A673 (cell line): ENCODE results near the gene CHD3. TPM values are rescaled to one million over a fixed set of nuclear protein-coding genes. Genes with fewer than 3 reads are reported as not detected.

Experiments
- BruUV-seq: library from RNA; stranded (reverse); fragments of 400-500 nt; replicated peaks from 2 replicates; lab custom pipeline; 2021; lab: Mats Ljungman, UMichigan
- CTCF ChIA-PET: fragments of 300-600 bp; sonication (Branson Sonifier 250); formaldehyde crosslinking; loops from one replicate; lab custom pipeline; 2022; ENCODE audit warnings: antibody characterized with exemption; lab: Charles Lee
- POLR2A ChIA-PET: fragments of 300-600 bp; sonication (Branson Sonifier 250); formaldehyde crosslinking; loops from one replicate; lab custom pipeline; 2022; ENCODE audit warnings: antibody characterized with exemption; ENCODE audit not compliant: low non-redundant PET; lab: Charles Lee
- DNase-seq: peaks from one replicate; pipeline ENCODE4 v3.0.0-alpha.2; 2015; ENCODE audit warnings: low spot score
- H3K27ac ChIP-seq: fragments of 200-600 bp; sonication (generic); 2 replicates; pipeline ENCODE4 v1.5.1; 2016; ENCODE audit warnings: mixed run types, low read depth, mild to moderate bottlenecking, mixed read lengths, antibody characterized with exemption, low read length; ENCODE audit not compliant: poor library complexity, severe bottlenecking
- H3K27me3 ChIP-seq: fragments of 200-600 bp; sonication (generic); replicated peaks from 2 replicates; pipeline ENCODE4 v1.6.1; 2017; ENCODE audit warnings: mixed run types, low read depth, mild to moderate bottlenecking, mixed read lengths, antibody characterized with exemption, low read length; ENCODE audit not compliant: insufficient read depth, poor library complexity
- H3K36me3 ChIP-seq: fragments of 200-600 bp; sonication (generic); 2 replicates; pipeline ENCODE4 v1.6.1; 2016; ENCODE audit warnings: mixed run types, mild to moderate bottlenecking, mixed read lengths, antibody characterized with exemption, low read length; ENCODE audit not compliant: insufficient read depth, poor library complexity, severe bottlenecking
- H3K4me1 ChIP-seq: fragments of 200-600 bp; sonication (generic); 2 replicates; pipeline ENCODE4 v1.6.1; 2017; ENCODE audit warnings: mixed run types, mild to moderate bottlenecking, mixed read lengths, antibody characterized with exemption, low read length; ENCODE audit not compliant: insufficient read depth, poor library complexity, severe bottlenecking
- H3K4me3 ChIP-seq: fragments of 200-600 bp; sonication (generic); 2 replicates; pipeline ENCODE4 v1.5.1; 2016; ENCODE audit warnings: low read depth, mixed run types, mild to moderate bottlenecking, mixed read lengths, low read length; ENCODE audit not compliant: poor library complexity, severe bottlenecking
- H3K9me3 ChIP-seq: fragments of 200-600 bp; sonication (generic); 2 replicates; pipeline ENCODE4 v1.6.1; 2016; ENCODE audit warnings: mixed run types, low read depth, mild to moderate bottlenecking, mixed read lengths, antibody characterized with exemption, low read length; ENCODE audit not compliant: poor library complexity, severe bottlenecking
- CTCF ChIP-seq: fragments of 300-800, 200-600 bp; sonication (generic); conservative IDR thresholded peaks from 2 replicates; pipeline ENCODE4 v1.5.1; 2017; ENCODE audit warnings: low read depth, mild to moderate bottlenecking, antibody characterized with exemption, low read length, moderate library complexity, mixed read lengths
- EZH2 ChIP-seq: fragments of 200-600 bp; sonication (generic); IDR thresholded peaks from 2 replicates; pipeline ENCODE4 v1.6.1; 2017; ENCODE audit warnings: borderline replicate concordance, low read depth, mild to moderate bottlenecking, mixed read lengths, antibody characterized with exemption, low read length; ENCODE audit not compliant: poor library complexity, severe bottlenecking
- intact Hi-C: fragments of 100-400 bp; cut with micrococcal nuclease; formaldehyde crosslinking; loops from one replicate; pipeline ENCODE4 v1.10.0; 2022; ENCODE audit not compliant: unreplicated experiment
- total RNA-seq: library from RNA; stranded (reverse); gene quantifications from 2 replicates; pipeline ENCODE4 v1.2.3, GENCODE V29; 2021

CHD3 gene
- total RNA-seq, 1 experiment from 2014 or later, result 249 TPM

GRCh38 chr17:7856811-7857712 lies 31.5 kb upstream of the CHD3 start, which contains the start of gene NAA38:
TSS of gene NAA38 (minus strand) at chr17:7857559. CDS start at chr17:7857463, 96 bp downstream.
- peaks cover 18% of the 10 kb centered on the region for H3K4me1 ChIP-seq
- TF ChIP-seq EZH2, result no peak
- TF ChIP-seq CTCF, result peak; percentile 53
- ChIA-PET CTCF (interaction anchor here (0.5 to 2.0 kb wide), 9 partner anchors 9 to 201 kb away, joined by 4 to 11 read pairs (median 4); no protein-coding TSS in a partner anchor), POLR2A (interaction anchor here (0.6 to 0.7 kb wide), 3 partner anchors 84 to 206 kb away, joined by 3 to 4 read pairs (median 3); partner anchors contain the start of gene ATP1B2)
- peak within 1 kb of the TSS; percentile 93 for H3K27ac ChIP-seq
- peaks cover 20% of the 10 kb centered on the region for H3K36me3 ChIP-seq
- H3K27me3 ChIP-seq, result no peaks in the 10 kb centered on the region
- intact Hi-C loops, result loop anchor here (1.0 kb wide), 1 partner anchor 171 kb away; no protein-coding TSS in a partner anchor
- DNase-seq, result peak; percentile 100
- TSS peak; percentile 93 for BruUV-seq
- no peaks in the 10 kb centered on the region for H3K9me3 ChIP-seq
- H3K4me3 ChIP-seq, result peak within 1 kb of the TSS; percentile 65

- no peak for TF ChIP-seq EZH2
- TF ChIP-seq CTCF, result no peak
- no peaks in the 10 kb centered on the region for H3K27me3 ChIP-seq
- H3K4me1 ChIP-seq, result peaks cover 20% of the 10 kb centered on the region
- H3K27ac ChIP-seq, result peak within 1 kb of the TSS; percentile 93
- intact Hi-C loops, result loop anchor here (1.0 kb wide), 1 partner anchor 172 kb away; no protein-coding TSS in a partner anchor
- peak; percentile 97 for DNase-seq
- peaks cover 11% of the 10 kb centered on the region for H3K36me3 ChIP-seq
- H3K4me3 ChIP-seq, result peak within 1 kb of the TSS; percentile 65
- no peaks in the 10 kb centered on the region for H3K9me3 ChIP-seq
- ChIA-PET CTCF (interaction anchor here (0.6 to 2.0 kb wide), 8 partner anchors 13 to 200 kb away, joined by 4 to 11 read pairs (median 4); no protein-coding TSS in a partner anchor), POLR2A (interaction anchor here (0.7 kb wide), 1 partner anchor 85 kb away, joined by 3 read pairs; no protein-coding TSS in a partner anchor)
- BruUV-seq, result no TSS peak
These were observed 30.7 kb upstream of the CHD3 start, which contains the start of gene CYB5D1 for GRCh38 chr17:7857713-7858521. TSS of gene CYB5D1 (plus strand) at chr17:7858003. CDS start at chr17:7858135, 132 bp downstream.

GRCh38 chr17:7858522-7858810 lies 30.1 kb upstream of the CHD3 start:
- H3K9me3 ChIP-seq, result no peaks in the 10 kb centered on the region
- H3K27me3 ChIP-seq, result no peaks in the 10 kb centered on the region
- peak overlapping the region; percentile 65 for H3K4me3 ChIP-seq
- H3K36me3 ChIP-seq, result peaks cover 7% of the 10 kb centered on the region
- TF ChIP-seq EZH2 (no peak), CTCF (0 out of 2 replicates have a peak, but pooled peaks have one; percentile 30)
- DNase-seq, result peak; percentile 63
- H3K4me1 ChIP-seq, result peaks cover 22% of the 10 kb centered on the region
- no TSS peak for BruUV-seq
- ChIA-PET POLR2A (no interaction called here), CTCF (no interaction called here)
- intact Hi-C loops, result no loop called here
- peak overlapping the region; percentile 93 for H3K27ac ChIP-seq
